Caco-2 (cell line): ENCODE data around the gene ORAI2. TPM values are rescaled to one million over a fixed set of nuclear protein-coding genes. Genes with fewer than 3 reads are reported as not detected.
"Not testable (repeated sequence)": the region's sequence is repeated elsewhere in the genome, so short reads cannot be mapped to it uniquely, and the experiment has no call there.

ENCODE experiments used
- BruUV-seq: library from RNA; stranded (reverse); fragments of 400-500 nt; replicated peaks from 2 replicates; lab custom pipeline; 2021; lab: Mats Ljungman, UMichigan
- CTCF ChIA-PET: fragments of 300-600 bp; sonication (Branson Sonifier 250); formaldehyde crosslinking; loops from one replicate; lab custom pipeline; 2022; ENCODE audit warnings: antibody characterized with exemption; lab: Charles Lee
- POLR2A ChIA-PET: fragments of 300-600 bp; sonication (Branson Sonifier 250); formaldehyde crosslinking; loops from one replicate; lab custom pipeline; 2022; ENCODE audit warnings: antibody characterized with exemption; lab: Charles Lee
- DNase-seq, 2 experiments: peaks; one replicate each; pipeline versions ENCODE4 v3.0.0 to v3.0.0-alpha.2; 2020 to 2022
- H3K27me3 ChIP-seq: replicated peaks from 2 replicates; pipeline ENCODE4 v1.6.0; 2011; ENCODE audit warnings: low read length; ENCODE audit not compliant: control insufficient read depth, insufficient read depth
- H3K36me3 ChIP-seq: 2 replicates; pipeline ENCODE4 v1.5.1; 2011; ENCODE audit warnings: low read length; ENCODE audit not compliant: control insufficient read depth, insufficient read depth
- H3K4me1 ChIP-seq: fragments of 250-450 bp; sonication (Bioruptor Pico); 2 replicates; pipeline ENCODE4 v1.5.1; 2020; ENCODE audit warnings: mild to moderate bottlenecking
- H3K4me3 ChIP-seq: 2 replicates; pipeline ENCODE4 v1.5.1; 2011; ENCODE audit warnings: low read depth, mild to moderate bottlenecking, control low read depth, low read length
- H3K9me3 ChIP-seq: fragments of 250-450 bp; sonication (Bioruptor Pico); 2 replicates; pipeline ENCODE4 v1.5.1; 2020; ENCODE audit warnings: mild to moderate bottlenecking, moderate library complexity
- H3K27ac Mint-ChIP-seq: one replicate; pipeline ENCODE4 v1.8.0; 2022; ENCODE audit warnings: mixed read lengths; ENCODE audit not compliant: unreplicated experiment
- H3K27me3 Mint-ChIP-seq: one replicate; pipeline ENCODE4 v1.8.0; 2022; ENCODE audit warnings: mixed read lengths; ENCODE audit not compliant: insufficient read depth, unreplicated experiment
- H3K36me3 Mint-ChIP-seq: one replicate; pipeline ENCODE4 v1.8.0; 2022; ENCODE audit warnings: mild to moderate bottlenecking, mixed read lengths; ENCODE audit not compliant: insufficient read depth, unreplicated experiment
- H3K4me1 Mint-ChIP-seq: one replicate; pipeline ENCODE4 v1.8.0; 2022; ENCODE audit warnings: low read depth, mixed read lengths; ENCODE audit not compliant: unreplicated experiment
- H3K4me3 Mint-ChIP-seq: one replicate; pipeline ENCODE4 v1.8.0; 2022; ENCODE audit warnings: mild to moderate bottlenecking, moderate library complexity, mixed read lengths; ENCODE audit not compliant: unreplicated experiment
- H3K9me3 Mint-ChIP-seq: one replicate; pipeline ENCODE4 v1.8.0; 2022; ENCODE audit warnings: mixed read lengths; ENCODE audit not compliant: unreplicated experiment
- CTCF ChIP-seq, 2 experiments: fragments of 200-600 bp in 1 of 2; IDR thresholded peaks; 1 replicate in 1 of 2; 2 replicates in 1 of 2; pipeline versions ENCODE4 v1.5.1 to v1.8.0; 2011 to 2022; ENCODE audit warnings: antibody characterized with exemption in 1 of 2, control low read depth in 1 of 2, inconsistent platforms in 1 of 2, low read depth in 1 of 2, low read length in 1 of 2, mild to moderate bottlenecking in 1 of 2, moderate library complexity in 1 of 2; ENCODE audit not compliant: insufficient read depth in 1 of 2, severe bottlenecking in 1 of 2, unreplicated experiment in 1 of 2
- intact Hi-C: fragments of 100-400 bp; cut with micrococcal nuclease; formaldehyde crosslinking; loops from one replicate; pipeline ENCODE4 v1.10.0; 2022; ENCODE audit not compliant: unreplicated experiment
- total RNA-seq: library from RNA; stranded (reverse); gene quantifications from 2 replicates; pipeline ENCODE4 v1.2.3, GENCODE V29; 2022

Gene ORAI2
- total RNA-seq, 1 experiment from 2014 or later, result 20.2 TPM

- CTCF ChIA-PET, result no interaction called here
- H3K4me3 Mint-ChIP-seq, result no peak overlapping the region
- Histone ChIP-seq H3K36me3 (peaks cover 2% of the 10 kb centered on the region; the same call in 1 of the 2 replicates), H3K9me3 (no peaks in the 10 kb centered on the region), H3K27me3 (no peaks in the 10 kb centered on the region), H3K4me3 (no peak overlapping the region), H3K4me1 (peaks cover 3% of the 10 kb centered on the region; the same call in 1 of the 2 replicates)
- BruUV-seq, result no TSS peak
- DNase-seq, result no peak
- no peaks in the 10 kb centered on the region for H3K4me1 Mint-ChIP-seq
- TF ChIP-seq CTCF (IDR thresholded peaks at IDR 0.05; ENCODE audit: insufficient read depth in 1 of 2, low read depth in 1 of 2, low read length in 1 of 2, severe bottlenecking in 1 of 2, unreplicated experiment in 1 of 2), result no peak
- no peaks in the 10 kb centered on the region for H3K9me3 Mint-ChIP-seq
- no peak overlapping the region for H3K27ac Mint-ChIP-seq
- intact Hi-C loops, result loop anchor here (10.0 kb wide), 1 partner anchor 169 kb away; the partner anchor contains the start of gene SH2B2
- POLR2A ChIA-PET, result no interaction called here
- H3K36me3 Mint-ChIP-seq, result peaks cover 12% of the 10 kb centered on the region
- no peaks in the 10 kb centered on the region for H3K27me3 Mint-ChIP-seq
Measured at GRCh38 chr7:102453319-102453718, 19.9 kb downstream of the ORAI2 start.

GRCh38 chr7:102454468-102454867 is 21.1 kb downstream of the ORAI2 start:
- Histone ChIP-seq H3K4me3 (no peak overlapping the region), H3K4me1 (peaks cover 3% of the 10 kb centered on the region; the same call in 1 of the 2 replicates), H3K36me3 (peaks cover 4% of the 10 kb centered on the region; the same call in 1 of the 2 replicates), H3K9me3 (no peaks in the 10 kb centered on the region), H3K27me3 (no peaks in the 10 kb centered on the region)
- ChIA-PET POLR2A (no interaction called here), CTCF (no interaction called here)
- DNase-seq, result no peak
- TF ChIP-seq CTCF (IDR thresholded peaks at IDR 0.05; ENCODE audit: insufficient read depth in 1 of 2, low read depth in 1 of 2, low read length in 1 of 2, severe bottlenecking in 1 of 2, unreplicated experiment in 1 of 2), result no peak
- no peak overlapping the region for H3K27ac Mint-ChIP-seq
- H3K27me3 Mint-ChIP-seq, result no peaks in the 10 kb centered on the region
- H3K36me3 Mint-ChIP-seq, result peaks cover 21% of the 10 kb centered on the region
- BruUV-seq, result no TSS peak
- no peaks in the 10 kb centered on the region for H3K4me1 Mint-ChIP-seq
- intact Hi-C loops, result loop anchor here (10.0 kb wide), 1 partner anchor 170 kb away; the partner anchor contains the start of gene SH2B2
- no peaks in the 10 kb centered on the region for H3K9me3 Mint-ChIP-seq
- H3K4me3 Mint-ChIP-seq, result no peak overlapping the region

GRCh38 chr7:102454932-102455331 is 21.6 kb downstream of the ORAI2 start:
- H3K4me1 ChIP-seq, H3K27me3 Mint-ChIP-seq, POLR2A ChIA-PET, H3K36me3 ChIP-seq, BruUV-seq, H3K27me3 ChIP-seq, DNase-seq, CTCF ChIA-PET, H3K9me3 Mint-ChIP-seq, H3K4me3 Mint-ChIP-seq, H3K4me1 Mint-ChIP-seq, H3K27ac Mint-ChIP-seq, H3K4me3 ChIP-seq, H3K9me3 ChIP-seq: not testable (repeated sequence)
- peaks cover 21% of the 10 kb centered on the region for H3K36me3 Mint-ChIP-seq
- intact Hi-C loops, result loop anchor here (10.0 kb wide), 1 partner anchor 170 kb away; the partner anchor contains the start of gene SH2B2
